HepG2 (cell line): ENCODE measurements around the gene NDUFB10. TPM values are rescaled to one million over a fixed set of nuclear protein-coding genes. Genes with fewer than 3 reads are reported as not detected.

Experiments
- ARID3A ChIP-seq: IDR thresholded peaks from 2 replicates; pipeline ENCODE4 v1.6.1; 2012; ENCODE audit warnings: low read depth, low read length, improper control_type of control experiment
- HIC2 ChIP-seq: sonication (generic); formaldehyde crosslinking; IDR thresholded peaks from 2 replicates; pipeline ENCODE4 v1.9.0; 2022; ENCODE audit warnings: low read depth, missing genetic modification reagents
- KDM6A ChIP-seq: IDR thresholded peaks from 2 replicates; pipeline ENCODE4 v1.6.1; 2016; ENCODE audit warnings: low read depth
- MXD3 ChIP-seq: IDR thresholded peaks from 2 replicates; pipeline ENCODE4 v1.6.1; 2016; ENCODE audit warnings: mild to moderate bottlenecking, missing biosample characterization, missing genetic modification reagents
- NCOR1 ChIP-seq: fragments of 200-600 bp; sonication (generic); IDR thresholded peaks from 2 replicates; pipeline ENCODE4 v1.7.0; 2017; ENCODE audit warnings: antibody characterized with exemption, low read length, borderline replicate concordance
- NFYC ChIP-seq: IDR thresholded peaks from 2 replicates; pipeline ENCODE4 v1.6.1; 2016; ENCODE audit warnings: missing genetic modification reagents, missing compliant biosample characterization
- PRPF4 ChIP-seq: fragments of 200-400 bp; formaldehyde crosslinking; IDR thresholded peaks from 2 replicates; pipeline ENCODE4 v1.6.1; 2016; ENCODE audit warnings: low read length, low read depth; ENCODE audit not compliant: poor library complexity, severe bottlenecking
- RXRB ChIP-seq: IDR thresholded peaks from 2 replicates; pipeline ENCODE4 v1.6.1; 2016; ENCODE audit warnings: borderline replicate concordance, missing genetic modification reagents, missing compliant biosample characterization
- TEF ChIP-seq: sonication (generic); formaldehyde crosslinking; IDR thresholded peaks from 2 replicates; pipeline ENCODE4 v1.5.0; 2020; ENCODE audit warnings: missing genetic modification reagents
- TGIF2 ChIP-seq: IDR thresholded peaks from 2 replicates; pipeline ENCODE4 v1.6.1; 2016; ENCODE audit warnings: control low read depth, missing compliant biosample characterization
- TMF1 ChIP-seq: sonication (generic); formaldehyde crosslinking; IDR thresholded peaks from 2 replicates; pipeline ENCODE4 v1.8.1; 2022; ENCODE audit warnings: low read depth, missing genetic modification reagents
- TRIM22 ChIP-seq: fragments of 450-650 bp; IDR thresholded peaks from 2 replicates; pipeline ENCODE4 v1.6.1; 2017
- USF2 ChIP-seq, 2 experiments: sonication (generic) in 1 of 2; formaldehyde crosslinking in 1 of 2; IDR thresholded peaks; 2 replicates each; pipeline versions ENCODE4 v1.5.1 to v1.6.1; 2011 to 2020; ENCODE audit warnings: borderline replicate concordance in 1 of 2, low read depth in 1 of 2, low read length in 1 of 2, mild to moderate bottlenecking in 1 of 2, missing genetic modification reagents in 1 of 2, moderate library complexity in 1 of 2
- ZNF614 ChIP-seq: IDR thresholded peaks from 2 replicates; pipeline ENCODE4 v1.6.1; 2018; ENCODE audit warnings: missing biosample characterization, missing genetic modification reagents, inconsistent platforms, borderline replicate concordance
- ZNF704 ChIP-seq: sonication (generic); formaldehyde crosslinking; IDR thresholded peaks from 2 replicates; pipeline ENCODE4 v1.8.1; 2023; ENCODE audit warnings: mild to moderate bottlenecking, inconsistent platforms, moderate library complexity, missing genetic modification reagents, borderline replicate concordance
- ZNF883 ChIP-seq: sonication (generic); formaldehyde crosslinking; IDR thresholded peaks from 2 replicates; pipeline ENCODE4 v1.5.1; 2020; ENCODE audit warnings: mild to moderate bottlenecking, missing genetic modification reagents; ENCODE audit errors: not compliant biosample characterization
- ZUFSP ChIP-seq: sonication (generic); formaldehyde crosslinking; IDR thresholded peaks from 2 replicates; pipeline ENCODE4 v1.9.0; 2021; ENCODE audit warnings: missing genetic modification reagents, mild to moderate bottlenecking, borderline replicate concordance
- polyA plus RNA-seq, 8 experiments: library from polyadenylated mRNA; depleted of rRNA in 3 of 8; stranded (reverse) in 7 of 8; unstranded in 1 of 8; fragments of >200 nt; fragmentation: Illumina TruSeq in 4 of 8; extraction: Trizol in 4 of 8; gene quantifications; 2 replicates each; pipeline versions ENCODE4 v1.2.1 to v1.2.3, GENCODE V29; 2011 to 2016; ENCODE audit warnings: low read depth in 4 of 8, missing spikeins in 1 of 8, mixed read lengths in 1 of 8; ENCODE audit not compliant: insufficient read depth in 1 of 8
- total RNA-seq, 5 experiments: library from RNA; depleted of rRNA; stranded (reverse); fragments of >200 nt; fragmentation: Illumina TruSeq; extraction: Trizol; gene quantifications; 2 replicates each; pipeline ENCODE4 v1.2.3, GENCODE V29; 2016; ENCODE audit warnings: low read depth in 1 of 5

NDUFB10 gene
- total and polyA plus RNA-seq, 2 of the 13 experiments (the other 11 are each of a cell fraction or from before 2014, with no cell fraction given): 68.6 to 157 TPM

GRCh38 chr16:1958715-1959268 lies 546 bp upstream of the NDUFB10 start (continued):
- TF ChIP-seq ZUFSP (CRISPR knock-in tag) (no peak), ZNF883 (CRISPR knock-in tag) (no peak), KDM6A (no peak), HIC2 (CRISPR knock-in tag) (no peak), USF2 (IDR thresholded peaks at IDR 0.05; ENCODE audit: low read depth, low read length) (no peak), USF2 (CRISPR knock-in tag; IDR thresholded peaks at IDR 0.05; ENCODE audit: borderline replicate concordance) (no peak), MXD3 (CRISPR knock-in tag) (no peak), TRIM22 (no peak), NCOR1 (no peak), PRPF4 (no peak), TEF (CRISPR knock-in tag) (no peak), NFYC (no peak), ZNF614 (CRISPR knock-in tag) (no peak), ZNF704 (CRISPR knock-in tag) (no peak), TMF1 (CRISPR knock-in tag) (no peak), RXRB (no peak), TGIF2 (CRISPR knock-in tag) (no peak), ARID3A (no peak)
